Gastroesophageal sphincter (tissue), 3 donors: Measurements from ENCODE around the gene ZNF384.

Source experiments
- EP300 ChIP-seq: sonication (generic); formaldehyde crosslinking; IDR thresholded peaks from one replicate; pipeline ENCODE4 v1.6.1; 2017; ENCODE audit warnings: antibody characterized with exemption, mild to moderate bottlenecking
- POLR2AphosphoS5 ChIP-seq: sonication (generic); formaldehyde crosslinking; IDR thresholded peaks from one replicate; pipeline ENCODE4 v1.6.1; 2017; ENCODE audit warnings: antibody characterized with exemption
- TF ChIP-seq, protein P1 (sequence below), 4 experiments: fragments of 200-600 bp in 2 of 4; fragments of 450-650 bp in 2 of 4; sonication (generic) in 1 of 4; IDR thresholded peaks; one replicate each; pipeline ENCODE4 v1.5.1; 2017 to 2019; ENCODE audit warnings: antibody characterized with exemption in 4 of 4, mild to moderate bottlenecking in 2 of 4, moderate library complexity in 2 of 4

DNA sequence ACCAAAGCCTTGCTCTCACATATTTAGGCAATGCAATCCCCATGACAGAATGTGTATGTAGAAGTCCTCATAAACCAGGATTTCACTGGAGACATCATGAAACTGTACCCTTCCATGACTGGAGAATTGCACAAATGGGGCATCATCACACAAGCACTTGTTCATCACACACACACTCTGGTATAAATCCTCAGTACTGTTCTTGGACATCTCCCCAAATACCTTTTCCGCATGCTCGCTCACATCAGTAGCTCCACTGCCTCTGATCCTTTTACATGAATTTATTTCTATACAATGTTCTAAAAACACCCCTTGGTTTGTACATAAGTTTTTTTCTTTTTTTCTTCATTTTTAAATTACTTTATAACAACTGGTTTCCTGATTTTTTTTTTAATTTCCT, 23.0 kb downstream of the ZNF384 start:
- TF ChIP-seq, protein P1, sequence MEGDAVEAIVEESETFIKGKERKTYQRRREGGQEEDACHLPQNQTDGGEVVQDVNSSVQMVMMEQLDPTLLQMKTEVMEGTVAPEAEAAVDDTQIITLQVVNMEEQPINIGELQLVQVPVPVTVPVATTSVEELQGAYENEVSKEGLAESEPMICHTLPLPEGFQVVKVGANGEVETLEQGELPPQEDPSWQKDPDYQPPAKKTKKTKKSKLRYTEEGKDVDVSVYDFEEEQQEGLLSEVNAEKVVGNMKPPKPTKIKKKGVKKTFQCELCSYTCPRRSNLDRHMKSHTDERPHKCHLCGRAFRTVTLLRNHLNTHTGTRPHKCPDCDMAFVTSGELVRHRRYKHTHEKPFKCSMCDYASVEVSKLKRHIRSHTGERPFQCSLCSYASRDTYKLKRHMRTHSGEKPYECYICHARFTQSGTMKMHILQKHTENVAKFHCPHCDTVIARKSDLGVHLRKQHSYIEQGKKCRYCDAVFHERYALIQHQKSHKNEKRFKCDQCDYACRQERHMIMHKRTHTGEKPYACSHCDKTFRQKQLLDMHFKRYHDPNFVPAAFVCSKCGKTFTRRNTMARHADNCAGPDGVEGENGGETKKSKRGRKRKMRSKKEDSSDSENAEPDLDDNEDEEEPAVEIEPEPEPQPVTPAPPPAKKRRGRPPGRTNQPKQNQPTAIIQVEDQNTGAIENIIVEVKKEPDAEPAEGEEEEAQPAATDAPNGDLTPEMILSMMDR (IDR thresholded peaks at IDR 0.05): no peak
- TF ChIP-seq EP300 (no peak), POLR2AphosphoS5 (no peak)
